Measurements from ENCODE around the gene KLHL7.
"Not testable (repeated sequence)": the region's sequence is repeated elsewhere in the genome, so short reads cannot be mapped to it uniquely, and the experiment has no call there.

Gene KLHL7

DNA sequence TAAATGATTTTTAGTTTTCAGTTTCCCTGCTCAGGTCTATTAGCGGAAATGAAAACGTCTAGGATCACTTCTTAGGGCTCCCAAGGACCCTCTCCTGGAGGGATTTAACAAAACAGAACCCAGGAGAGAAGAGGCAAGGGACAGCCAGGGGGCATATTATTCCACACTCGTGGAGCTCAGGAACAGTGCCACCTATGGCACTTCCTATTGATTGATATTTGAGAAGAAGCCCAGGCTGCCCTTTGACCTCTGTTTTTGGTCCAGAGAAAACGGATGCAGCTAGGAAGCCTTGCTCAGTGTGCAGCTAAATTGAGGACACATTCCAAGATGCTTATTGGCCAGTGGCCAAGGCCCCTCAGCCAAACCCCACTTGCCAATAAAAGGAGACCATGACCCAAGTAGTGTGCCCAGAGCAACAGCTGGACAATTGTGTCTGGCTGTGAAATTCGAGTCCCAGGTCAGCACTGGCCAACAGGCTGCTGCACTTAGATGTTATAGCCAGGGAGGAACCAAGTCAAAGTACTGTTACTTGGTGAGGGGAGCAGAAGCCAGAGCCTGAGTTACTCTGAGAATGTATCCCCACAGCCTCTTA, 117.0 kb downstream of the KLHL7 start:
- Histone ChIP-seq H3K36me3 (ENCODE audit: insufficient read depth, low read length) (no peaks in the 10 kb centered on the region), H3K4me1 (ENCODE audit: insufficient read depth, low read length) (no peaks in the 10 kb centered on the region), H3K4me2 (ENCODE audit: insufficient read depth, low read length) (no peak overlapping the region), H3K79me2 (ENCODE audit: insufficient read depth, low read length) (no peaks in the 10 kb centered on the region), H3K27ac (ENCODE audit: low read length) (no peak overlapping the region), H3K4me3 (ENCODE audit: low read depth in 1 of 2, low read length in 2 of 2) (no peak overlapping the region), H3K27me3 (ENCODE audit: insufficient read depth, low read length, poor library complexity) (peaks cover 24% of the 10 kb centered on the region), H3K9me3 (ENCODE audit: insufficient read depth, low read length, severe bottlenecking) (no peaks in the 10 kb centered on the region), H2AFZ (ENCODE audit: low read depth, low read length) (no peak overlapping the region), H3K9ac (ENCODE audit: low read depth, low read length) (no peak overlapping the region), H4K20me1 (ENCODE audit: insufficient read depth, low read length) (no peaks in the 10 kb centered on the region)
- ATAC-seq (ENCODE audit: insufficient read depth, low read depth) = no peak
- TF ChIP-seq, protein P1, sequence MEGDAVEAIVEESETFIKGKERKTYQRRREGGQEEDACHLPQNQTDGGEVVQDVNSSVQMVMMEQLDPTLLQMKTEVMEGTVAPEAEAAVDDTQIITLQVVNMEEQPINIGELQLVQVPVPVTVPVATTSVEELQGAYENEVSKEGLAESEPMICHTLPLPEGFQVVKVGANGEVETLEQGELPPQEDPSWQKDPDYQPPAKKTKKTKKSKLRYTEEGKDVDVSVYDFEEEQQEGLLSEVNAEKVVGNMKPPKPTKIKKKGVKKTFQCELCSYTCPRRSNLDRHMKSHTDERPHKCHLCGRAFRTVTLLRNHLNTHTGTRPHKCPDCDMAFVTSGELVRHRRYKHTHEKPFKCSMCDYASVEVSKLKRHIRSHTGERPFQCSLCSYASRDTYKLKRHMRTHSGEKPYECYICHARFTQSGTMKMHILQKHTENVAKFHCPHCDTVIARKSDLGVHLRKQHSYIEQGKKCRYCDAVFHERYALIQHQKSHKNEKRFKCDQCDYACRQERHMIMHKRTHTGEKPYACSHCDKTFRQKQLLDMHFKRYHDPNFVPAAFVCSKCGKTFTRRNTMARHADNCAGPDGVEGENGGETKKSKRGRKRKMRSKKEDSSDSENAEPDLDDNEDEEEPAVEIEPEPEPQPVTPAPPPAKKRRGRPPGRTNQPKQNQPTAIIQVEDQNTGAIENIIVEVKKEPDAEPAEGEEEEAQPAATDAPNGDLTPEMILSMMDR (IDR thresholded peaks at IDR 0.05; ENCODE audit: borderline replicate concordance, extremely low read depth, low read length, poor library complexity, severe bottlenecking) = no peak
- TF ChIP-seq EZH2 (IDR thresholded peaks at IDR 0.05; ENCODE audit: borderline replicate concordance, low read depth, low read length, severe bottlenecking) = no peak
- DNase-seq = no peak

DNA sequence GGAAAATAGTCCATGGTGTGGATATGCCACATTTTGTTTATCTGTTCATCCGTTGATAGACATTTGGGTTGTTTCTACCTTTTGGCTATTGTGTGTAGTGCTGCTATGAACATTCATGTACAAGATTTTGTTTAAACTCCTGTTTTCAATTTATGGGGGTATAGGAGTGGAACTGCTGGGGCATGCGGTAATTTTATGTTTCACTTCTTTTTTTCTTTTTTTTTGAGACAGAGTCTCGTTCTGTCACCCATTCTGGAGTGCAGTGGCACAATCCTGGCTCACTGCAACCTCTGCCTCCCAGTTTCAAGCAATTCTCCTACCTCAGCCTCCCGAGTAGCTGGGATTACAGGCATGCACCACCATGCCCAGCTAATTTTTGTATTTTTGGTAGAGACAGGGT, 118.8 kb downstream of the KLHL7 start:
- not testable (repeated sequence) for H3K9me3 ChIP-seq (ENCODE audit: insufficient read depth, low read length, severe bottlenecking); H4K20me1 ChIP-seq (ENCODE audit: insufficient read depth, low read length); H2AFZ ChIP-seq (ENCODE audit: low read depth, low read length); H3K4me3 ChIP-seq (ENCODE audit: low read depth in 1 of 2, low read length in 2 of 2); DNase-seq; H3K36me3 ChIP-seq (ENCODE audit: insufficient read depth, low read length); H3K4me2 ChIP-seq (ENCODE audit: insufficient read depth, low read length); H3K9ac ChIP-seq (ENCODE audit: low read depth, low read length); H3K79me2 ChIP-seq (ENCODE audit: insufficient read depth, low read length); ATAC-seq (ENCODE audit: insufficient read depth, low read depth); H3K4me1 ChIP-seq (ENCODE audit: insufficient read depth, low read length); H3K27ac ChIP-seq (ENCODE audit: low read length)
- H3K27me3 ChIP-seq (ENCODE audit: insufficient read depth, low read length, poor library complexity) = peaks cover 13% of the 10 kb centered on the region

DNA sequence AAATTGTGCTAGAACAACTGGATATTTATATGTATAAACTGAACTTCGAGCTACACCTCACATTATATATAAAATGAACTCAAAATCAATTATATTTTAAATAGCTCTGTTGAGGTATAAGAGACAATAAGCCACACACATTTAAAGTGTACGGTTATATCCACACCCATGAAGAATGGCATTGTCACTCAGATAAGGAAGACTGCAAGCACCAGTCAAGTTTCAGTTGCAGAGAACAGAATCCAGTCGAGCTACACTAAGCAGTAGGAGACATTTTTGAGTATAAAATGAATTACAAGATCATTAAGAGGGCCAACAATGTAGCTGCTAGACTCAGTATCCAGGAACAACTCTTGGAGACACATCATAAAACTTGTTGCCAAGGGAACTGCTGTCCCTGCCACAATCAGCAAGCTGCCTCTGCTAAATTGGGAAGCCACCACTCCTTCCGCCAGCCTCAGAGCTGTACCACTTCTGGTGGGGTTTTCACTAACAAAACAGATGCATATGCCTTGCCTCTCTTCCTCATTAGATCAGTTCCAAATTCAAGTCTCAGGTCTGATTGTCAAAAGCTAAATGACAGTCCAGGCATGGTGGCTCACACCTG, 121.4 kb downstream of the KLHL7 start:
- H2AFZ ChIP-seq (ENCODE audit: low read depth, low read length) = no peak overlapping the region
- no peak overlapping the region for H3K27ac ChIP-seq (ENCODE audit: low read length)
- no peaks in the 10 kb centered on the region for H3K4me1 ChIP-seq (ENCODE audit: insufficient read depth, low read length)
- no peaks in the 10 kb centered on the region for H4K20me1 ChIP-seq (ENCODE audit: insufficient read depth, low read length)
- peaks cover 10% of the 10 kb centered on the region for H3K27me3 ChIP-seq (ENCODE audit: insufficient read depth, low read length, poor library complexity)
- no peaks in the 10 kb centered on the region for H3K79me2 ChIP-seq (ENCODE audit: insufficient read depth, low read length)
- TF ChIP-seq, protein P1 (IDR thresholded peaks at IDR 0.05; ENCODE audit: borderline replicate concordance, extremely low read depth, low read length, poor library complexity, severe bottlenecking) = no peak
- DNase-seq (no peak), ATAC-seq (ENCODE audit: insufficient read depth, low read depth) (no peak)
- H3K4me3 ChIP-seq (ENCODE audit: low read depth in 1 of 2, low read length in 2 of 2) = no peak overlapping the region
- no peak overlapping the region for H3K9ac ChIP-seq (ENCODE audit: low read depth, low read length)
- no peaks in the 10 kb centered on the region for H3K9me3 ChIP-seq (ENCODE audit: insufficient read depth, low read length, severe bottlenecking)
- no peaks in the 10 kb centered on the region for H3K36me3 ChIP-seq (ENCODE audit: insufficient read depth, low read length)
- H3K4me2 ChIP-seq (ENCODE audit: insufficient read depth, low read length) = no peak overlapping the region

Measured in DND-41 (cell line).